NCI-H345 treated with DMSO at 0.1 percent for 48 hours (cell line): ENCODE results near the gene C5orf63.
"Not testable (repeated sequence)": the region's sequence is repeated elsewhere in the genome, so short reads cannot be mapped to it uniquely, and the experiment has no call there.

ENCODE experiments used
- DNase-seq: peaks from one replicate; lab custom pipeline; 2025; ENCODE audit not compliant: unreplicated experiment; lab: John Stamatoyannopoulos, UW

Gene C5orf63

GRCh38 chr5:127072861-127073846, at the start of gene C5orf63:
TSS of gene C5orf63 (minus strand) at chr5:127073502. CDS start at chr5:127058995, 14,507 bp downstream.
- peak; percentile 28 for DNase-seq

- DNase-seq: no peak
Measured at GRCh38 chr5:127112347-127112864, 39.1 kb upstream of the C5orf63 start.

- DNase-seq: no peak
Measured at GRCh38 chr5:127111112-127111511, 37.8 kb upstream of the C5orf63 start.

- DNase-seq: not testable (repeated sequence)
Measured at GRCh38 chr5:127108624-127109260, 35.4 kb upstream of the C5orf63 start.

- no peak for DNase-seq
Measured at GRCh38 chr5:127101935-127102334, 28.6 kb upstream of the C5orf63 start.

GRCh38 chr5:127101533-127101932, 28.2 kb upstream of the C5orf63 start:
- no peak for DNase-seq

- no peak for DNase-seq
Measured at GRCh38 chr5:127098241-127098640, 24.9 kb upstream of the C5orf63 start.

GRCh38 chr5:127097278-127097677, 24.0 kb upstream of the C5orf63 start:
- no peak for DNase-seq

GRCh38 chr5:127096328-127096993, 23.2 kb upstream of the C5orf63 start:
- no peak for DNase-seq

GRCh38 chr5:127094161-127094814, 21.0 kb upstream of the C5orf63 start:
- DNase-seq: no peak

GRCh38 chr5:127092690-127093089, 19.4 kb upstream of the C5orf63 start:
- no peak for DNase-seq

GRCh38 chr5:127089191-127089590, 15.9 kb upstream of the C5orf63 start:
- no peak for DNase-seq

- DNase-seq: no peak
Measured at GRCh38 chr5:127088251-127088650, 14.9 kb upstream of the C5orf63 start.

GRCh38 chr5:127086589-127086988, 13.3 kb upstream of the C5orf63 start:
- peak; percentile 16 for DNase-seq

- DNase-seq: no peak
Measured at GRCh38 chr5:127085796-127086195, 12.5 kb upstream of the C5orf63 start.

- DNase-seq: peak; percentile 30
Measured at GRCh38 chr5:127085371-127085770, 12.1 kb upstream of the C5orf63 start.

GRCh38 chr5:127084656-127085055, 11.4 kb upstream of the C5orf63 start:
- DNase-seq: no peak

- DNase-seq: no peak
Measured at GRCh38 chr5:127083711-127084110, 10.4 kb upstream of the C5orf63 start.

GRCh38 chr5:127079994-127080491, 6.7 kb upstream of the C5orf63 start:
- peak; percentile 44 for DNase-seq

- DNase-seq: no peak
Measured at GRCh38 chr5:127077366-127077765, 4.1 kb upstream of the C5orf63 start.
